ENCODE measurements around the gene SUN3.
"Not testable (repeated sequence)": the region's sequence is repeated elsewhere in the genome, so short reads cannot be mapped to it uniquely, and the experiment has no call there.

Gene SUN3

GRCh38 chr7:48025624-48026023 is 3.3 kb downstream of the SUN3 start:
- DNase-seq (ENCODE audit: low spot score) = no peak

GRCh38 chr7:48017674-48018073 is 11.2 kb downstream of the SUN3 start:
- no peak for DNase-seq (ENCODE audit: low spot score)

- no peak for DNase-seq (ENCODE audit: low spot score)
Measured at GRCh38 chr7:48016641-48017040, 12.3 kb downstream of the SUN3 start.

GRCh38 chr7:48011951-48012350 is 17.0 kb downstream of the SUN3 start:
- DNase-seq (ENCODE audit: low spot score) = no peak

GRCh38 chr7:48011323-48011722 is 17.6 kb downstream of the SUN3 start:
- DNase-seq (ENCODE audit: low spot score) = no peak

- no peak for DNase-seq (ENCODE audit: low spot score)
Measured at GRCh38 chr7:48009954-48010353, 19.0 kb downstream of the SUN3 start.

GRCh38 chr7:48009257-48009656 is 19.6 kb downstream of the SUN3 start:
- no peak for DNase-seq (ENCODE audit: low spot score)

- no peak for DNase-seq (ENCODE audit: low spot score)
Measured at GRCh38 chr7:48006866-48007265, 22.0 kb downstream of the SUN3 start.

- no peak for DNase-seq (ENCODE audit: low spot score)
Measured at GRCh38 chr7:48004638-48005037, 24.3 kb downstream of the SUN3 start.

GRCh38 chr7:48004032-48004431 is 24.9 kb downstream of the SUN3 start:
- no peak for DNase-seq (ENCODE audit: low spot score)

- not testable (repeated sequence) for DNase-seq (ENCODE audit: low spot score)
Measured at GRCh38 chr7:48000164-48000563, 28.7 kb downstream of the SUN3 start.

GRCh38 chr7:47999413-47999812 is 29.5 kb downstream of the SUN3 start:
- DNase-seq (ENCODE audit: low spot score) = no peak

GRCh38 chr7:47992446-47992845 is 36.5 kb downstream of the SUN3 start:
- DNase-seq (ENCODE audit: low spot score) = no peak

GRCh38 chr7:47991741-47992311 is 37.1 kb downstream of the SUN3 start:
- DNase-seq (ENCODE audit: low spot score) = peak; percentile 77

- no peak for DNase-seq (ENCODE audit: low spot score)
Measured at GRCh38 chr7:47991270-47991669, 37.6 kb downstream of the SUN3 start.

- no peak for DNase-seq (ENCODE audit: low spot score)
Measured at GRCh38 chr7:47990592-47990991, 38.3 kb downstream of the SUN3 start.

- not testable (repeated sequence) for DNase-seq (ENCODE audit: low spot score)
Measured at GRCh38 chr7:47989607-47990400, 39.1 kb downstream of the SUN3 start.

- no peak for DNase-seq (ENCODE audit: low spot score)
Measured at GRCh38 chr7:47988496-47989386, 40.2 kb downstream of the SUN3 start.

- DNase-seq (ENCODE audit: low spot score) = no peak
Measured at GRCh38 chr7:47982610-47983009, 46.3 kb downstream of the SUN3 start.

GRCh38 chr7:47980648-47981047 is 48.3 kb downstream of the SUN3 start:
- DNase-seq (ENCODE audit: low spot score) = not testable (repeated sequence)

GRCh38 chr7:47979832-47980181 is 49.1 kb downstream of the SUN3 start:
- DNase-seq (ENCODE audit: low spot score) = no peak

- DNase-seq (ENCODE audit: low spot score) = peak; percentile 87
Measured at GRCh38 chr7:47979145-47979831, 49.6 kb downstream of the SUN3 start, which contains the start of gene HUS1. Gene HUS1, minus strand, starts transcription at chr7:47979615. Its CDS starts 96 bp downstream, at chr7:47979519.

Data from hepatic stellate cell (primary cell).